Measurements from ENCODE around the gene SRSF2.

Gene SRSF2

GRCh38 chr17:76686538-76687297 lies 50.4 kb downstream of the SRSF2 start:
- TF ChIP-seq CTCF (IDR thresholded peaks at IDR 0.05; ENCODE audit: low read depth, low read length): no peak
- no peak for DNase-seq (ENCODE audit: low read depth, low spot score)
- in situ Hi-C loops (cut with HindIII; ENCODE audit: low sequenced_read_pairs): no loop called here
- H3K4me3 ChIP-seq (ENCODE audit: low read depth, low read length): no peak overlapping the region

- no peak overlapping the region for H3K4me3 ChIP-seq (ENCODE audit: low read depth, low read length)
- no peak for TF ChIP-seq CTCF (IDR thresholded peaks at IDR 0.05; ENCODE audit: low read depth, low read length)
- in situ Hi-C loops (cut with HindIII; ENCODE audit: low sequenced_read_pairs): no loop called here
- no peak for DNase-seq (ENCODE audit: low read depth, low spot score)
Measured at GRCh38 chr17:76685846-76686245, 51.3 kb downstream of the SRSF2 start.

- DNase-seq (ENCODE audit: low read depth, low spot score): no peak
- H3K4me3 ChIP-seq (ENCODE audit: low read depth, low read length): no peak overlapping the region
- in situ Hi-C loops (cut with HindIII; ENCODE audit: low sequenced_read_pairs): no loop called here
- TF ChIP-seq CTCF (IDR thresholded peaks at IDR 0.05; ENCODE audit: low read depth, low read length): no peak
Measured at GRCh38 chr17:76685366-76685765, 51.8 kb downstream of the SRSF2 start.

- in situ Hi-C loops (cut with HindIII; ENCODE audit: low sequenced_read_pairs): no loop called here
- no peak for DNase-seq (ENCODE audit: low read depth, low spot score)
- TF ChIP-seq CTCF (IDR thresholded peaks at IDR 0.05; ENCODE audit: low read depth, low read length): no peak
- no peak overlapping the region for H3K4me3 ChIP-seq (ENCODE audit: low read depth, low read length)
Measured at GRCh38 chr17:76684756-76685155, 52.4 kb downstream of the SRSF2 start.
